Nephron (organoid): Measurements from ENCODE around the gene TBX15.
A peak's percentile ranks its signal among the peaks of the same experiment; 100 is the strongest.

ENCODE experiments used
- H3K27ac Mint-ChIP-seq, 3 experiments: 2 replicates each; pipeline ENCODE4 v1.8.0; 2020; ENCODE audit warnings: mixed read lengths in 3 of 3, mild to moderate bottlenecking in 2 of 3, moderate library complexity in 1 of 3
- H3K27me3 Mint-ChIP-seq: 2 replicates; pipeline ENCODE4 v1.8.0; 2021; ENCODE audit warnings: low read depth, mild to moderate bottlenecking, moderate library complexity, mixed read lengths
- H3K36me3 Mint-ChIP-seq: 2 replicates; pipeline ENCODE4 v1.8.0; 2020; ENCODE audit warnings: low read depth, mixed read lengths
- H3K4me1 Mint-ChIP-seq: 2 replicates; pipeline ENCODE4 v1.8.0; 2020; ENCODE audit warnings: mixed read lengths
- H3K4me3 Mint-ChIP-seq, 3 experiments: 2 replicates each; pipeline ENCODE4 v1.8.0; 2020; ENCODE audit warnings: mild to moderate bottlenecking in 3 of 3, mixed read lengths in 3 of 3, moderate library complexity in 2 of 3
- H3K9me3 Mint-ChIP-seq: 2 replicates; pipeline ENCODE4 v1.8.0; 2020; ENCODE audit warnings: mixed read lengths
- TF ChIP-seq, protein P1 (sequence below), 3 experiments: fragments of 200-600 bp; sonication (generic); IDR thresholded peaks; one replicate each; pipeline ENCODE4 v1.5.0; 2021; ENCODE audit warnings: antibody characterized with exemption in 3 of 3; ENCODE audit not compliant: unreplicated experiment in 3 of 3

TBX15 gene

DNA sequence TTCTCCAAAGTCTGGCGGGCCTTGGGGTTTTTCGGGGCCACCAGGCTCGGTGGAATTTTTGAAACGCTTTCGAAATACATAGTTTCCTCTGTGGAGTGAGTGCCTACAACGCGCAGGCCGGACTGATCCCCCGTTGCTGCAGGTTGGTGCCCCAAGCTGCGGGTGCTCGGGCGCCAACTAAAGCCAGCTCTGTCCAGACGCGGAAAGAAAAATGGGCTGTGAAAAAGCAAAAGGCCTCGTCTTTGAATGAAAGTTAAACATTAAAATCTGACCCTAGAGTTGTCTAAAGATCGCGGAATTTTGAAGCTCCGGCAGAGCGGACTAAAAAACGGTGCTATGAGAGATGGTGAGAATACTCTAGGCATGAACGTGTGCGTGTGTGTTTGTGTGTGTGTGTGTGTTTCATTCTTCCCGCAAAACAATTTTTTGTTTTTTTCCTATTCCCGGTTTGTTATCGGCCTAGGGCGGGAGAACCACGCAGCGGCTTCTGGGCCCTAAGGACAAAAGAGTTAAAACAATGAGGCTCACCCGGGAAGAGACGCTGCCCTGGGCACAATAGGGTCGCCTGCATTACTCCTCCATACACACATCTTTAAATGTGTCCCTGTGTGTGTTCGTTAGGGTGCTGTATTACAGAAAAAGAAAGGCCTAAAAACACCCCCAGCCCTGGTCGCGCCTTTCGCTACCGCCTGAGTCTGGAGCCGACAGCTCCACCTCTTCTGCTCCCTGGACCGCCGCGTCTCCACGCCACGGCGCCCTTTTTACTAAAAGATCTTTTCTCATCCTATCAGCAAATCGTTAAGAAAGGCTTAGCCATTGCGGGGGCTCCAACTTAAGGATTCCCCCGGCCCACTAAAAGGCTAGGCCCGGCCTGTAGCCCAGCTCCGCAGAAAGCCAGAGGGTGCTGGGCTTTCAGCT lies 3.2 kb downstream of the TBX15 start:
- H3K4me3 Mint-ChIP-seq: peak overlapping the region; percentile 91 to 92 (median 91)
- H3K36me3 Mint-ChIP-seq: peaks cover 21% of the 10 kb centered on the region
- peaks cover 60% of the 10 kb centered on the region for H3K4me1 Mint-ChIP-seq
- peaks cover 8% of the 10 kb centered on the region for H3K9me3 Mint-ChIP-seq
- TF ChIP-seq, protein P1, sequence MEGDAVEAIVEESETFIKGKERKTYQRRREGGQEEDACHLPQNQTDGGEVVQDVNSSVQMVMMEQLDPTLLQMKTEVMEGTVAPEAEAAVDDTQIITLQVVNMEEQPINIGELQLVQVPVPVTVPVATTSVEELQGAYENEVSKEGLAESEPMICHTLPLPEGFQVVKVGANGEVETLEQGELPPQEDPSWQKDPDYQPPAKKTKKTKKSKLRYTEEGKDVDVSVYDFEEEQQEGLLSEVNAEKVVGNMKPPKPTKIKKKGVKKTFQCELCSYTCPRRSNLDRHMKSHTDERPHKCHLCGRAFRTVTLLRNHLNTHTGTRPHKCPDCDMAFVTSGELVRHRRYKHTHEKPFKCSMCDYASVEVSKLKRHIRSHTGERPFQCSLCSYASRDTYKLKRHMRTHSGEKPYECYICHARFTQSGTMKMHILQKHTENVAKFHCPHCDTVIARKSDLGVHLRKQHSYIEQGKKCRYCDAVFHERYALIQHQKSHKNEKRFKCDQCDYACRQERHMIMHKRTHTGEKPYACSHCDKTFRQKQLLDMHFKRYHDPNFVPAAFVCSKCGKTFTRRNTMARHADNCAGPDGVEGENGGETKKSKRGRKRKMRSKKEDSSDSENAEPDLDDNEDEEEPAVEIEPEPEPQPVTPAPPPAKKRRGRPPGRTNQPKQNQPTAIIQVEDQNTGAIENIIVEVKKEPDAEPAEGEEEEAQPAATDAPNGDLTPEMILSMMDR (IDR thresholded peaks at IDR 0.05; ENCODE audit: unreplicated experiment in 3 of 3): no peak
- H3K27me3 Mint-ChIP-seq: peaks cover 100% of the 10 kb centered on the region
- H3K27ac Mint-ChIP-seq: peak overlapping the region; percentile 82 to 96 (median 94)

DNA sequence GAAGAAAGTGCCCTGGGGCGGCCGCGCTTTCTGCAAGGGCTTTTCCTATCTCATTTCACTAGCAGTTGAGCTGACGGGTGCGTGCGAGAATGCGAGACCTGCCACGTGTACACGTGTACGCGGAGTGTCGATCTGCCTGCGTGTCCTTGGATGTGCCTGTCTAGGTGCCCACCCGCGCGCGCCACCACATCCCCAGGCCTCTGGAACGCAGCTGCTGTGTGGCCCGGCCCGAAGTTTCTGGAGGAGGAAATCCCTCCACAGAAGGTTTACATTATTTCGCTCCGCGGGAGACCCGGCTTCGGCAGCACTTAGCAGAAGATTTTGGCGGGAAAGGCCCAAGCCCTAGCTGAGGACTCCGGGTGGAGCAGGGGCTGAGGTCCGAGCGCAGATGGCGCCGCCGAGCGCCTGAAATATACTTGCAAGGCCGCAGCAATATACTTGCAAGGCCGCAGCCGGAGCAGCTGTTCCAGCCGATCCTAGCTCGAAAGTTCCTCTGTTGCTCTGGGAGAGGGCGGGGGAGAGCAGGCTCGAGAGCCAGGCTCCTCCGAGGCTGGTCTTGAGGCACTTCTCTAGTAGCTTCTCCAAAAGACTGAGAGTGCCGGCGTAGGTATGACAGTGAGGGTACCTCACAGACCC lies 3.9 kb downstream of the TBX15 start:
- Mint-ChIP-seq H3K36me3 (peaks cover 21% of the 10 kb centered on the region), H3K27me3 (peaks cover 100% of the 10 kb centered on the region), H3K4me3 (peak overlapping the region; percentile 91 to 92 (median 91)), H3K9me3 (peaks cover 8% of the 10 kb centered on the region), H3K4me1 (peaks cover 58% of the 10 kb centered on the region), H3K27ac (peak overlapping the region; percentile 82 to 96 (median 94))
- TF ChIP-seq, protein P1 (IDR thresholded peaks at IDR 0.05; ENCODE audit: unreplicated experiment in 3 of 3): no peak

DNA sequence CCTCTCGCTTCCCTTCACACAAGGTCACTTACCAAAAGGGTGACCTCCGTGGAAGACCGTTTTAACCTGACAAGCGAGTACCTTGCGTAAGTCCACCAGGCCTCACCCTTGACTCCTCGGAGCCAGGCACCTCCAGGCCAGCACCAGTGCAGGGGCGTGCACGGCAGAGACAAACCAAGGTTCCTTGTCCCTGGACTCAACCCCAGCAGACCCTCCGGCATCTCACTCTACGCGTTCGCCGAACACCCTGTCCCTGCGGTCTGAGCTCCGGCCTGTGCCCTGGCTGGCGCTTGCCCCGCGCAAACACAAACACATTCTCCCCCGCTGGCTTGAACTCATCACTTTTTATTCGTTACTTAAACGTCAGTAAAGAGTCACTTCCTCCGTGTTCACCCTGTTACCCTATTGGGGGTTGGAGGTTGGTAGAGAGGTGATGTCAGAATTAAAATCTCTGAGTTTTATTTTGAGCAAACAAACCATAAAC lies 4.5 kb downstream of the TBX15 start:
- Mint-ChIP-seq H3K27ac (peak overlapping the region in 1 of 3 experiments; percentile 42), H3K4me1 (peaks cover 53% of the 10 kb centered on the region), H3K36me3 (peaks cover 21% of the 10 kb centered on the region), H3K9me3 (peaks cover 8% of the 10 kb centered on the region), H3K4me3 (peak overlapping the region; percentile 91 to 92 (median 91)), H3K27me3 (peaks cover 100% of the 10 kb centered on the region)
- TF ChIP-seq, protein P1 (IDR thresholded peaks at IDR 0.05; ENCODE audit: unreplicated experiment in 3 of 3): no peak

DNA sequence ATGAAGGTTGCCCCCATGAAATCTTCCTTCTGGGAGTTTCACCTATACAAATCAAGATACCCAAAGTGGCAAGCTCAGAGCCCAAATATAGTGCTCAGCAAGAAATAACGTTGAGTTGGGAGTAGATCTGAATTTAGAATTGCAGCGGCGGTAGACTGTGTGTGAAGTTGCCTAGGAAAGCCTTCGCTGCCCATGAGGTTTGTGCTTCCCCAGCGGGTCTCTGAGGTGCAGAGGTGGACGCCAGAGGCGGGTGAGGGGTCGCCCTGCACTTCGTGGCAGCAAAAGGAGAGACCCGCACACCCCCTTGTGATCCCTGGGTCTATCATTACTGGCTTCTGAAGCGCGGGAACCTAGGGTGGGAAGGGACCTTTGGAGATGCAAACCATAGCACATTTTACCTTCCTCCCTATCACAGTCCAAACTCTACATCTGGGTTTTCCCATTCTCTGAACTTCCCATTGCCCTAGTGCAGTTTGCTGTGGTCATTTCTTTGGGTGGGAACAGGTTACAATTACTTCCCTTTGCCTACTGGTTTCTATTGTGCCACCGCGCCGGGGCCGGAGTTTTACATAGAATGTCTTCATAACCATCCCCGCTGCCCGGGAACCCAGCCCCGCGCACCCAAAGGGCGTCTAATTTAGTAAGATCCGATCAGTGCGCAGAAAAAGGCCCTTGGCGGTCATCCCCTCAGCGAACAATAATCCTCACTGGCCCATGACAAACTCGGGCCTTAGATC lies 5.2 kb downstream of the TBX15 start:
- peaks cover 21% of the 10 kb centered on the region for H3K36me3 Mint-ChIP-seq
- H3K27me3 Mint-ChIP-seq: peaks cover 100% of the 10 kb centered on the region
- H3K9me3 Mint-ChIP-seq: peaks cover 8% of the 10 kb centered on the region
- no peak overlapping the region for H3K27ac Mint-ChIP-seq
- peak overlapping the region; percentile 54 to 92 (median 91) for H3K4me3 Mint-ChIP-seq
- H3K4me1 Mint-ChIP-seq: peaks cover 48% of the 10 kb centered on the region
- TF ChIP-seq, protein P1 (IDR thresholded peaks at IDR 0.05; ENCODE audit: unreplicated experiment in 3 of 3): no peak

DNA sequence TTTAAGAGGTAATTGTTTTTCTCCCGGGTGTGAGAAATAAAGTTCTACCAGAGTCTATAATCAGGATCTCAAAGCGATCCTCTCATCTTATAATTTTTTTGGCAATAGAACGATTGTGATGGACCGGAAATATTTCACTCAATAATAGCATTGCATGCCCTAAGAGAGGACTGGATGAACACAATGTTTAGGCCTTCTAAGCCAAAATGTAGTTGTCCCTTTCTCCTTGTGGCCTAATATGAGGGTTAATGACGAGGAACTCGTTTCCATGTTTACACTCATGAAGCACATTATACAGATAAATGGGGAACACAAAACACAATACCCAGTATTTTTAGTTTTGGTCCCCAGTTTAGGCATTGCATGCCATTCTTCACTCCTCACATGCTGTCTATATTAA lies 5.9 kb downstream of the TBX15 start:
- peaks cover 21% of the 10 kb centered on the region for H3K36me3 Mint-ChIP-seq
- TF ChIP-seq, protein P1 (IDR thresholded peaks at IDR 0.05; ENCODE audit: unreplicated experiment in 3 of 3): no peak
- H3K27me3 Mint-ChIP-seq: peaks cover 99% of the 10 kb centered on the region
- H3K4me1 Mint-ChIP-seq: peaks cover 54% of the 10 kb centered on the region
- H3K27ac Mint-ChIP-seq: no peak overlapping the region
- H3K9me3 Mint-ChIP-seq: peaks cover 8% of the 10 kb centered on the region
- H3K4me3 Mint-ChIP-seq: no peak overlapping the region
